GM12878 (cell line): ENCODE results near the gene AFTPH. TPM values are rescaled to one million over a fixed set of nuclear protein-coding genes. Genes with fewer than 3 reads are reported as not detected.
A peak's percentile ranks its signal among the peaks of the same experiment; 100 is the strongest.

Experiments used
- ATF7 ChIP-seq: fragments of 450-650 bp; IDR thresholded peaks from 2 replicates; pipeline ENCODE4 v1.6.1; 2016; ENCODE audit warnings: low read depth, mild to moderate bottlenecking
- BACH1 ChIP-seq: fragments of 450-650 bp; IDR thresholded peaks from 2 replicates; pipeline ENCODE4 v1.6.1; 2017; ENCODE audit warnings: mild to moderate bottlenecking, borderline replicate concordance
- BHLHE40 ChIP-seq, 2 experiments: fragments of 450-650 bp in 1 of 2; IDR thresholded peaks; 2 replicates each; pipeline ENCODE4 v1.6.1; 2011 to 2017; ENCODE audit warnings: low read depth in 2 of 2, borderline replicate concordance in 1 of 2, improper control_type of control experiment in 1 of 2, low read length in 1 of 2, mild to moderate bottlenecking in 1 of 2
- CBX5 ChIP-seq: sonication (generic); IDR thresholded peaks from 2 replicates; pipeline ENCODE4 v1.6.1; 2016; ENCODE audit warnings: low read depth, moderate library complexity, mild to moderate bottlenecking, inconsistent platforms
- CHD2 ChIP-seq: IDR thresholded peaks from 2 replicates; pipeline ENCODE4 v1.6.1; 2011; ENCODE audit warnings: low read depth, low read length, improper control_type of control experiment, borderline replicate concordance
- E2F4 ChIP-seq: IDR thresholded peaks from 2 replicates; pipeline ENCODE4 v1.6.1; 2012; ENCODE audit warnings: low read depth, low read length, improper control_type of control experiment
- HDAC2 ChIP-seq: fragments of 200-600 bp; sonication (generic); IDR thresholded peaks from 2 replicates; pipeline ENCODE4 v1.6.1; 2017
- HSF1 ChIP-seq: fragments of 150-350 bp; IDR thresholded peaks from 2 replicates; pipeline ENCODE4 v1.6.1; 2014; ENCODE audit warnings: mild to moderate bottlenecking, low read depth, low read length
- IKZF1 ChIP-seq: fragments of 450-650 bp; conservative IDR thresholded peaks from 2 replicates; pipeline ENCODE4 v1.6.1; 2017; ENCODE audit warnings: antibody characterized with exemption, mild to moderate bottlenecking
- KAT2A ChIP-seq: conservative IDR thresholded peaks from 2 replicates; pipeline ENCODE4 v1.6.1; 2011; ENCODE audit warnings: low read depth, low read length; ENCODE audit not compliant: control insufficient read depth
- MEF2A ChIP-seq: IDR thresholded peaks from 2 replicates; pipeline ENCODE4 v1.6.1; 2011; ENCODE audit warnings: low read depth, mild to moderate bottlenecking, low read length, moderate library complexity; ENCODE audit not compliant: insufficient read depth
- MTA2 ChIP-seq: fragments of 450-650 bp; IDR thresholded peaks from 2 replicates; pipeline ENCODE4 v1.6.1; 2016; ENCODE audit warnings: low read depth, mild to moderate bottlenecking, moderate library complexity
- MYB ChIP-seq: fragments of 150-350 bp; IDR thresholded peaks from 2 replicates; pipeline ENCODE4 v1.6.1; 2014; ENCODE audit warnings: mild to moderate bottlenecking, low read depth, low read length, borderline replicate concordance
- NFYB ChIP-seq: IDR thresholded peaks from 2 replicates; pipeline ENCODE4 v1.6.1; 2011; ENCODE audit warnings: low read depth, mild to moderate bottlenecking, low read length, improper control_type of control experiment, moderate library complexity; ENCODE audit not compliant: insufficient read depth
- PAX5 ChIP-seq: IDR thresholded peaks from 2 replicates; pipeline ENCODE4 v1.6.1; 2011; ENCODE audit warnings: low read depth, low read length, borderline replicate concordance
- POLR2AphosphoS5 ChIP-seq: IDR thresholded peaks from 2 replicates; pipeline ENCODE4 v1.6.1; 2011; ENCODE audit warnings: mild to moderate bottlenecking, low read length, inconsistent platforms
- SKIL ChIP-seq: fragments of 450-650 bp; IDR thresholded peaks from 2 replicates; pipeline ENCODE4 v1.6.1; 2017; ENCODE audit warnings: mild to moderate bottlenecking, low read depth, inconsistent platforms; ENCODE audit not compliant: poor library complexity, severe bottlenecking
- SMAD1 ChIP-seq: fragments of 450-650 bp; IDR thresholded peaks from 2 replicates; pipeline ENCODE4 v1.6.1; 2018; ENCODE audit warnings: mild to moderate bottlenecking, low read depth; ENCODE audit not compliant: partially characterized antibody
- SMARCA5 ChIP-seq: fragments of 450-650 bp; IDR thresholded peaks from 2 replicates; pipeline ENCODE4 v1.6.1; 2017; ENCODE audit warnings: mild to moderate bottlenecking
- SREBF1 ChIP-seq: IDR thresholded peaks from 2 replicates; pipeline ENCODE4 v1.6.1; 2012; ENCODE audit warnings: mild to moderate bottlenecking, low read length
- SUPT20H ChIP-seq: IDR thresholded peaks from 2 replicates; pipeline ENCODE4 v1.6.1; 2011; ENCODE audit warnings: low read depth, mild to moderate bottlenecking, low read length, moderate library complexity, borderline replicate concordance; ENCODE audit not compliant: control insufficient read depth
- TCF12 ChIP-seq: IDR thresholded peaks from 2 replicates; pipeline ENCODE4 v1.6.1; 2011; ENCODE audit warnings: low read depth, mild to moderate bottlenecking, low read length
- TCF3 ChIP-seq: IDR thresholded peaks from 2 replicates; pipeline ENCODE4 v1.6.1; 2012; ENCODE audit warnings: low read depth, mild to moderate bottlenecking, low read length, borderline replicate concordance; ENCODE audit not compliant: insufficient read depth
- TCF7 ChIP-seq: IDR thresholded peaks from 2 replicates; pipeline ENCODE4 v1.6.1; 2014; ENCODE audit warnings: antibody characterized with exemption, borderline replicate concordance
- ZNF24 ChIP-seq: fragments of 450-650 bp; IDR thresholded peaks from 2 replicates; pipeline ENCODE4 v1.6.1; 2017; ENCODE audit warnings: antibody characterized with exemption, mild to moderate bottlenecking
- ZNF274 ChIP-seq: IDR thresholded peaks from one replicate; pipeline ENCODE4 v1.8.0; 2011; ENCODE audit not compliant: insufficient read length, insufficient read depth
- ZNF384 ChIP-seq: IDR thresholded peaks from 2 replicates; pipeline ENCODE4 v1.6.1; 2012; ENCODE audit warnings: low read depth, mild to moderate bottlenecking, low read length, improper control_type of control experiment, borderline replicate concordance
- polyA plus RNA-seq, 11 experiments: library from polyadenylated mRNA; depleted of rRNA in 4 of 11; unstranded in 6 of 11; stranded (reverse) in 5 of 11; fragments of >200 nt; fragmentation: Nextera tagmentation in 4 of 11; fragmentation: Illumina TruSeq in 1 of 11; extraction: Ambion mirVana in 4 of 11; extraction: Trizol in 1 of 11; gene quantifications; 1 replicate in 1 of 11; 2 replicates in 10 of 11; pipeline versions ENCODE4 v1.2.1 to v1.2.3, GENCODE V29; 2011 to 2016; ENCODE audit warnings: inconsistent platforms in 2 of 11, missing spikeins in 2 of 11, low read depth in 1 of 11
- total RNA-seq, 4 experiments: library from RNA; depleted of rRNA in 3 of 4; stranded (reverse); fragments of >200 nt in 3 of 4; fragmentation: Illumina TruSeq in 1 of 4; extraction: Trizol in 1 of 4; gene quantifications; 2 replicates each; pipeline versions ENCODE4 v1.2.1 to v1.2.3, GENCODE V29; 2013 to 2021

AFTPH gene
- total and polyA plus RNA-seq, 10 of the 15 experiments (the other 5 are each of a cell fraction or from before 2014, with no cell fraction given), result 25.6 to 77.3 (median 39.5) TPM

GRCh38 chr2:64582774-64583340 lies 58.7 kb downstream of the AFTPH start (continued):
- TF ChIP-seq SUPT20H (no peak), IKZF1 (peak; percentile 52; the same call in 1 of the 2 replicates), TCF7 (no peak), MTA2 (peak; percentile 98), BACH1 (no peak), TCF12 (peak; percentile 88), SREBF1 (no peak), KAT2A (no peak), CHD2 (no peak), TCF3 (0 out of 2 replicates have a peak, but pooled peaks have one; percentile 47), SMAD1 (no peak), ZNF384 (peak; percentile 81), ZNF24 (no peak), SMARCA5 (no peak), HSF1 (no peak), ATF7 (peak; percentile 69), NFYB (no peak), MYB (no peak), BHLHE40 (IDR thresholded peaks at IDR 0.05; ENCODE audit: borderline replicate concordance in 1 of 2, low read depth in 2 of 2, low read length in 1 of 2) (no peak), CBX5 (peak; percentile 20; the same call in 1 of the 2 replicates), MEF2A (peak; percentile 91), PAX5 (no peak), ZNF274 (no peak), SKIL (peak; percentile 60), HDAC2 (no peak), E2F4 (no peak), POLR2AphosphoS5 (no peak)
